Upper lobe of left lung (tissue), 4 donors: ENCODE measurements around the gene SAFB.

Experiments
- CTCF ChIP-seq, 6 experiments: fragments of 450-650 bp in 4 of 6; fragments of 200-600 bp in 2 of 6; sonication (generic) in 2 of 6; IDR thresholded peaks; one replicate each; pipeline ENCODE4 v1.5.1; 2016 to 2019; ENCODE audit warnings: antibody characterized with exemption in 6 of 6
- POLR2A ChIP-seq, 4 donors: fragments of 450-650 bp; IDR thresholded peaks; one replicate each; pipeline ENCODE4 v1.5.1; 2016 to 2017; ENCODE audit warnings: antibody characterized with exemption in 4 of 4, mild to moderate bottlenecking in 2 of 4

GRCh38 chr19:5717215-5717935, 94.5 kb downstream of the SAFB start:
- TF ChIP-seq CTCF (IDR thresholded peaks at IDR 0.05) (no peak), POLR2A (IDR thresholded peaks at IDR 0.05) (no peak)
